Loucy (cell line): Measurements from ENCODE around the gene TP53TG5.

Source experiments
- H2AFZ ChIP-seq: fragments of 200-600 bp; sonication (generic); 2 replicates; pipeline ENCODE4 v1.6.0; 2016; ENCODE audit warnings: antibody characterized with exemption, mild to moderate bottlenecking, low read length, moderate library complexity
- H3F3A ChIP-seq: fragments of 200-600 bp; 2 replicates; pipeline ENCODE4 v1.6.0; 2016; ENCODE audit warnings: antibody characterized with exemption, low read depth, mild to moderate bottlenecking
- H3K27me3 ChIP-seq: fragments of 200-600 bp; sonication (generic); 2 replicates; pipeline ENCODE4 v1.6.1; 2014; ENCODE audit warnings: low read length, mild to moderate bottlenecking; ENCODE audit not compliant: insufficient read depth, poor library complexity, severe bottlenecking
- H3K36me3 ChIP-seq: fragments of 200-600 bp; sonication (generic); 2 replicates; pipeline ENCODE4 v1.6.1; 2016; ENCODE audit warnings: low read length; ENCODE audit not compliant: insufficient read depth
- H3K4me1 ChIP-seq: fragments of 200-600 bp; sonication (generic); 2 replicates; pipeline ENCODE4 v1.5.1; 2014; ENCODE audit warnings: low read length, mild to moderate bottlenecking; ENCODE audit not compliant: insufficient read depth, poor library complexity, severe bottlenecking
- H3K4me2 ChIP-seq: fragments of 200-600 bp; sonication (generic); 2 replicates; pipeline ENCODE4 v1.6.0; 2014; ENCODE audit warnings: antibody characterized with exemption, low read length, low read depth, mild to moderate bottlenecking; ENCODE audit not compliant: poor library complexity, severe bottlenecking
- H3K4me3 ChIP-seq: fragments of 200-600 bp; sonication (generic); 2 replicates; pipeline ENCODE4 v1.5.1; 2014; ENCODE audit warnings: low read length, mild to moderate bottlenecking, mixed read lengths; ENCODE audit not compliant: poor library complexity, severe bottlenecking
- H3K79me2 ChIP-seq: fragments of 200-600 bp; sonication (generic); 2 replicates; pipeline ENCODE4 v1.6.1; 2014; ENCODE audit warnings: low read length; ENCODE audit not compliant: insufficient read depth
- H3K9ac ChIP-seq: fragments of 200-600 bp; sonication (generic); 2 replicates; pipeline ENCODE4 v1.6.0; 2014; ENCODE audit warnings: mild to moderate bottlenecking, low read depth, low read length, moderate library complexity; ENCODE audit not compliant: poor library complexity, severe bottlenecking
- H3K9me2 ChIP-seq: fragments of 200-600 bp; sonication (generic); replicated peaks from 2 replicates; pipeline ENCODE4 v1.6.1; 2016; ENCODE audit warnings: low read depth, low read length, mixed read lengths
- H3K9me3 ChIP-seq: fragments of 200-600 bp; sonication (generic); 2 replicates; pipeline ENCODE4 v1.6.1; 2014; ENCODE audit warnings: mild to moderate bottlenecking, antibody characterized with exemption, low read length, low read depth; ENCODE audit not compliant: insufficient read depth
- H4K20me1 ChIP-seq: fragments of 200-600 bp; sonication (generic); 2 replicates; pipeline ENCODE4 v1.6.0; 2014; ENCODE audit warnings: antibody characterized with exemption, low read length, mild to moderate bottlenecking; ENCODE audit not compliant: insufficient read depth, poor library complexity, severe bottlenecking
- EZH2phosphoT487 ChIP-seq: fragments of 200-600 bp; IDR thresholded peaks from 2 replicates; pipeline ENCODE4 v1.6.1; 2018; ENCODE audit warnings: antibody characterized with exemption, mild to moderate bottlenecking, moderate library complexity, borderline replicate concordance
- TF ChIP-seq, protein P1 (sequence below): fragments of 200-600 bp; sonication (generic); conservative IDR thresholded peaks from 2 replicates; pipeline ENCODE4 v1.5.1; 2014; ENCODE audit warnings: mild to moderate bottlenecking, antibody characterized with exemption, low read length

TP53TG5 gene

GRCh38 chr20:45347297-45347935, 30.7 kb downstream of the TP53TG5 start:
- no peaks in the 10 kb centered on the region for H3K36me3 ChIP-seq
- H4K20me1 ChIP-seq: no peaks in the 10 kb centered on the region
- no peaks in the 10 kb centered on the region for H3K27me3 ChIP-seq
- no peaks in the 10 kb centered on the region for H3F3A ChIP-seq
- no peak overlapping the region for H2AFZ ChIP-seq
- no peaks in the 10 kb centered on the region for H3K9me2 ChIP-seq
- H3K4me3 ChIP-seq: no peak overlapping the region
- peaks cover 33% of the 10 kb centered on the region for H3K4me1 ChIP-seq
- no peak overlapping the region for H3K9ac ChIP-seq
- no peak for TF ChIP-seq EZH2phosphoT487
- TF ChIP-seq, protein P1, sequence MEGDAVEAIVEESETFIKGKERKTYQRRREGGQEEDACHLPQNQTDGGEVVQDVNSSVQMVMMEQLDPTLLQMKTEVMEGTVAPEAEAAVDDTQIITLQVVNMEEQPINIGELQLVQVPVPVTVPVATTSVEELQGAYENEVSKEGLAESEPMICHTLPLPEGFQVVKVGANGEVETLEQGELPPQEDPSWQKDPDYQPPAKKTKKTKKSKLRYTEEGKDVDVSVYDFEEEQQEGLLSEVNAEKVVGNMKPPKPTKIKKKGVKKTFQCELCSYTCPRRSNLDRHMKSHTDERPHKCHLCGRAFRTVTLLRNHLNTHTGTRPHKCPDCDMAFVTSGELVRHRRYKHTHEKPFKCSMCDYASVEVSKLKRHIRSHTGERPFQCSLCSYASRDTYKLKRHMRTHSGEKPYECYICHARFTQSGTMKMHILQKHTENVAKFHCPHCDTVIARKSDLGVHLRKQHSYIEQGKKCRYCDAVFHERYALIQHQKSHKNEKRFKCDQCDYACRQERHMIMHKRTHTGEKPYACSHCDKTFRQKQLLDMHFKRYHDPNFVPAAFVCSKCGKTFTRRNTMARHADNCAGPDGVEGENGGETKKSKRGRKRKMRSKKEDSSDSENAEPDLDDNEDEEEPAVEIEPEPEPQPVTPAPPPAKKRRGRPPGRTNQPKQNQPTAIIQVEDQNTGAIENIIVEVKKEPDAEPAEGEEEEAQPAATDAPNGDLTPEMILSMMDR: no peak
- H3K4me2 ChIP-seq: no peak overlapping the region
- no peaks in the 10 kb centered on the region for H3K9me3 ChIP-seq
- H3K79me2 ChIP-seq: no peaks in the 10 kb centered on the region

DNA sequence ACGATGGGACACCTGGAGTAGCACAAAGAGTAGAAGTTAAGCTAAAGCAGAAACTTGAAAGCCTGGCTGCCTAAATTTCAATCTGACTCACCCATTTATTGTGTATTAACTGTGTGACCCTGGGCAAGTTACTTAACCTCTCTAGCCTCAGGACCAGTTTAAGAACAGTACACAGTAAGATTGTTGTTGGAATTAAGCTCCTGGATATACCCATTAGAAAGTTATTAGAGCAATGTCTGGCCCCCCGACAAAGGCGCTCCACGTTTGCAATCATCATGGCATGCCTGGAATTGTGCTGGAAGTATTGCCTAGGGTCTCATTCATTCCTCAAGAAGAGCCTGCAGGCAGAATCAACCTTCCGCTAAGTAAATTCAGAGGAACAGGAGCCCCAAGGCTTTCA, 31.3 kb downstream of the TP53TG5 start:
- TF ChIP-seq EZH2phosphoT487: no peak
- TF ChIP-seq, protein P1: no peak
- no peaks in the 10 kb centered on the region for H3K36me3 ChIP-seq
- H3K79me2 ChIP-seq: no peaks in the 10 kb centered on the region
- no peaks in the 10 kb centered on the region for H4K20me1 ChIP-seq
- no peaks in the 10 kb centered on the region for H3K27me3 ChIP-seq
- peak overlapping the region; percentile 57 for H3K4me2 ChIP-seq
- peaks cover 34% of the 10 kb centered on the region for H3K4me1 ChIP-seq
- H3F3A ChIP-seq: no peaks in the 10 kb centered on the region
- H3K9ac ChIP-seq: no peak overlapping the region
- no peak overlapping the region for H2AFZ ChIP-seq
- no peak overlapping the region for H3K4me3 ChIP-seq
- no peaks in the 10 kb centered on the region for H3K9me2 ChIP-seq
- H3K9me3 ChIP-seq: no peaks in the 10 kb centered on the region

DNA sequence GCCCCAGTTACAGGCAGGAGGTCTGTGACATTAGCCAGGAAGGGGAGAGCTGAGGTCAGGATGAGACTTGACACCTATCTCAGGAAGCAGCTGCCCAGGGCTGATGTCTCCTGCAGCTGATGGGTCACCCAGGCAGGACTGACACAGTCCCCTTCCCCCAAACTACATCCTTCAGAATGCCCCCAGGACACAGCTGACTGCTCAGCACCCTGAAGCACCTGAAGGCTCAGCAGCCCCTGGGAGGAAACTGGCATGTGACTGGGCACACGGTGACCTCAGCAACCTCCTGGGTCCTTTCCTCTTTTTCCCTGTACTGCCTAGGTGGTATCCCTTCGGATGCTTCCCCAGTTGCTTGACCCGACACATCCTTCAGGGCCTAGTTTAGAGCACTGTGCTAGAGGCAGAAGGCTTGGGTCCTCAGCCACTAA, 31.8 kb downstream of the TP53TG5 start:
- no peaks in the 10 kb centered on the region for H3K9me2 ChIP-seq
- H3K9ac ChIP-seq: peak overlapping the region; percentile 12
- no peaks in the 10 kb centered on the region for H3K79me2 ChIP-seq
- peak overlapping the region; percentile 1 for H3K4me3 ChIP-seq
- no peaks in the 10 kb centered on the region for H3F3A ChIP-seq
- no peaks in the 10 kb centered on the region for H3K9me3 ChIP-seq
- no peak overlapping the region for H2AFZ ChIP-seq
- TF ChIP-seq EZH2phosphoT487: no peak
- TF ChIP-seq, protein P1: no peak
- H3K36me3 ChIP-seq: no peaks in the 10 kb centered on the region
- no peaks in the 10 kb centered on the region for H4K20me1 ChIP-seq
- peaks cover 38% of the 10 kb centered on the region for H3K4me1 ChIP-seq
- H3K27me3 ChIP-seq: no peaks in the 10 kb centered on the region
- H3K4me2 ChIP-seq: peak overlapping the region; percentile 57
